Urothelium cell line (cell line): ENCODE data around the gene LRRFIP1.

ENCODE experiments used
- DNase-seq: peaks from one replicate; pipeline ENCODE4 v3.0.0; 2011; ENCODE audit warnings: low spot score, mixed read lengths
- FAIRE-seq: peaks from 2 replicates; lab custom pipeline; 2011; peaks lifted over from hg19 to GRCh38; lab: Jason Lieb, UNC

Gene LRRFIP1

GRCh38 chr2:237816531-237816930 lies 189.1 kb downstream of the LRRFIP1 start:
- FAIRE-seq: no peak
- no peak for DNase-seq

GRCh38 chr2:237818066-237818473 lies 190.7 kb downstream of the LRRFIP1 start:
- no peak for DNase-seq
- FAIRE-seq: no peak

- FAIRE-seq: no peak
- DNase-seq: no peak
Measured at GRCh38 chr2:237819231-237819630, 191.8 kb downstream of the LRRFIP1 start.

- FAIRE-seq (no peak), DNase-seq (no peak)
Measured at GRCh38 chr2:237820421-237820820, 193.0 kb downstream of the LRRFIP1 start.

- FAIRE-seq (no peak), DNase-seq (no peak)
Measured at GRCh38 chr2:237823544-237823943, 196.2 kb downstream of the LRRFIP1 start.

- DNase-seq: no peak
- no peak for FAIRE-seq
Measured at GRCh38 chr2:237824085-237824484, 196.7 kb downstream of the LRRFIP1 start.

- DNase-seq (no peak), FAIRE-seq (no peak)
Measured at GRCh38 chr2:237827421-237827987, 200.1 kb downstream of the LRRFIP1 start.
